Stromal cell of bone marrow (primary cell): Measurements from ENCODE around the gene BRD2.

Source experiments
- DNase-seq: peaks from one replicate; pipeline ENCODE4 v3.0.0-alpha.2; 2012; ENCODE audit warnings: low read depth

BRD2 gene

GRCh38 chr6:32972353-32973143, 4.2 kb downstream of the BRD2 start:
- DNase-seq: no peak

- DNase-seq: no peak
Measured at GRCh38 chr6:32973144-32974015, 5.0 kb downstream of the BRD2 start.

GRCh38 chr6:32974016-32974333, 5.6 kb downstream of the BRD2 start:
- peak; percentile 37 for DNase-seq

- no peak for DNase-seq
Measured at GRCh38 chr6:32974541-32975308, 6.3 kb downstream of the BRD2 start.

- DNase-seq: no peak
Measured at GRCh38 chr6:32975886-32976285, 7.5 kb downstream of the BRD2 start.

- no peak for DNase-seq
Measured at GRCh38 chr6:32976334-32977069, 8.1 kb downstream of the BRD2 start.

- DNase-seq: no peak
Measured at GRCh38 chr6:32977272-32977952, 9.0 kb downstream of the BRD2 start.

GRCh38 chr6:32977953-32978324, 9.5 kb downstream of the BRD2 start:
- DNase-seq: no peak

- no peak for DNase-seq
Measured at GRCh38 chr6:32979720-32980487, 11.5 kb downstream of the BRD2 start.

GRCh38 chr6:32980488-32981038, 12.2 kb downstream of the BRD2 start:
- no peak for DNase-seq

- no peak for DNase-seq
Measured at GRCh38 chr6:32982084-32982701, 13.8 kb downstream of the BRD2 start.

GRCh38 chr6:32982702-32983492, 14.5 kb downstream of the BRD2 start:
- DNase-seq: no peak

GRCh38 chr6:32983493-32983848, 15.1 kb downstream of the BRD2 start:
- no peak for DNase-seq

- no peak for DNase-seq
Measured at GRCh38 chr6:32983964-32984621, 15.7 kb downstream of the BRD2 start.

- DNase-seq: peak; percentile 59
Measured at GRCh38 chr6:32984622-32985389, 16.4 kb downstream of the BRD2 start.

- DNase-seq: no peak
Measured at GRCh38 chr6:32989368-32989767, 21.0 kb downstream of the BRD2 start.

GRCh38 chr6:32991972-32992371, 23.6 kb downstream of the BRD2 start:
- no peak for DNase-seq
